HCT116 (cell line): ENCODE measurements around the gene MAP1LC3B. TPM values are rescaled to one million over a fixed set of nuclear protein-coding genes. Genes with fewer than 3 reads are reported as not detected.

Experiments
- ATAC-seq: fragments of 200-7000 bp; cut with Tn5 transposase; 2 replicates; pipeline ENCODE4 v1.9.1; 2020; ENCODE audit warnings: mild to moderate bottlenecking, moderate library complexity
- BruUV-seq: library from RNA; stranded (reverse); fragments of 400-500 nt; replicated peaks from 2 replicates; lab custom pipeline; 2021; lab: Mats Ljungman, UMichigan
- CTCF ChIA-PET: fragments of 300-600 bp; sonication (Branson Sonifier 250); formaldehyde crosslinking; loops from one replicate; lab custom pipeline; 2021; ENCODE audit warnings: antibody characterized with exemption; lab: Charles Lee
- POLR2A ChIA-PET: fragments of 300-600, 350-600 bp; sonication (Branson Sonifier 250); formaldehyde crosslinking; loops from one replicate; lab custom pipeline; 2021; ENCODE audit warnings: antibody characterized with exemption; lab: Charles Lee
- RAD21 ChIA-PET, 2 experiments: fragments of 300-600 bp; sonication (Branson Sonifier 250); formaldehyde crosslinking; loops; one replicate each; lab custom pipeline; 2023; ENCODE audit warnings: low total read pairs in 2 of 2; ENCODE audit not compliant: uncharacterized antibody in 2 of 2, unreplicated experiment in 2 of 2, low non-redundant PET in 1 of 2; lab: Charles Lee
- DNase-seq: peaks from one replicate; pipeline ENCODE4 v3.0.0-alpha.2; 2010; ENCODE audit warnings: low read depth, low spot score
- H2AFZ ChIP-seq: fragments of 200-600 bp; shearing (Covaris generic), sonication (generic); 2 replicates; pipeline ENCODE4 v1.6.1; 2017; ENCODE audit warnings: low read depth, mixed run types, mixed read lengths, antibody characterized with exemption, low read length; ENCODE audit not compliant: poor library complexity, severe bottlenecking
- H3K27ac ChIP-seq: 2 replicates; pipeline ENCODE4 v1.5.1; 2012; ENCODE audit warnings: low read depth, low read length
- H3K27me3 ChIP-seq: fragments of 200-600 bp; sonication (generic); 2 replicates; pipeline ENCODE4 v1.6.1; 2016; ENCODE audit warnings: mixed run types, low read length, mixed read lengths; ENCODE audit not compliant: insufficient read depth
- H3K36me3 ChIP-seq, 2 experiments: fragments of 200-500 bp in 1 of 2; fragments of 200-600 bp in 1 of 2; sonication (Bioruptor generic) in 1 of 2; sonication (generic) in 1 of 2; 2 replicates each; pipeline versions ENCODE4 v1.5.1 to v1.6.1; 2014 to 2016; ENCODE audit warnings: low read length in 2 of 2, inconsistent platforms in 1 of 2, mixed read lengths in 1 of 2, mixed run types in 1 of 2; ENCODE audit not compliant: insufficient read depth in 2 of 2, control insufficient read depth in 1 of 2
- H3K4me1 ChIP-seq, 2 experiments: fragments of 200-600 bp in 1 of 2; sonication (generic) in 1 of 2; 2 replicates each; pipeline versions ENCODE4 v1.5.1 to v1.6.1; 2012 to 2017; ENCODE audit warnings: low read length in 2 of 2, inconsistent platforms in 1 of 2, mild to moderate bottlenecking in 1 of 2, mixed read lengths in 1 of 2, mixed run types in 1 of 2, moderate library complexity in 1 of 2; ENCODE audit not compliant: insufficient read depth in 2 of 2, control insufficient read depth in 1 of 2
- H3K4me2 ChIP-seq: fragments of 200-600 bp; sonication (generic); 2 replicates; pipeline ENCODE4 v1.6.1; 2017; ENCODE audit warnings: mixed run types, low read length, mixed read lengths
- H3K4me3 ChIP-seq, 2 experiments: fragments of 200-600 bp in 1 of 2; sonication (generic) in 1 of 2; replicated peaks in 1 of 2; 2 replicates each; pipeline ENCODE4 v1.5.1; 2011 to 2016; ENCODE audit warnings: low read length in 2 of 2, control low read depth in 1 of 2, low read depth in 1 of 2, mild to moderate bottlenecking in 1 of 2, mixed read lengths in 1 of 2, mixed run types in 1 of 2
- H3K79me2 ChIP-seq: fragments of 200-600 bp; sonication (generic); 2 replicates; pipeline ENCODE4 v1.6.1; 2017; ENCODE audit warnings: mild to moderate bottlenecking, mixed run types, low read length, moderate library complexity, mixed read lengths; ENCODE audit not compliant: insufficient read depth
- H3K9ac ChIP-seq: fragments of 200-600 bp; sonication (generic); 2 replicates; pipeline ENCODE4 v1.6.1; 2016; ENCODE audit warnings: low read length, mixed read lengths
- H3K9me2 ChIP-seq: fragments of 200-600 bp; sonication (generic), shearing (Covaris generic); 2 replicates; pipeline ENCODE4 v1.6.1; 2017; ENCODE audit warnings: mixed run types, mild to moderate bottlenecking, moderate library complexity; ENCODE audit not compliant: insufficient read depth
- H3K9me3 ChIP-seq, 2 experiments: fragments of 200-500 bp in 1 of 2; fragments of 200-600 bp in 1 of 2; sonication (Bioruptor generic) in 1 of 2; sonication (generic) in 1 of 2; 2 replicates each; pipeline ENCODE4 v1.6.1; 2014 to 2017; ENCODE audit warnings: low read length in 2 of 2, mixed read lengths in 2 of 2, inconsistent platforms in 1 of 2, low read depth in 1 of 2, mild to moderate bottlenecking in 1 of 2, mixed run types in 1 of 2, moderate library complexity in 1 of 2; ENCODE audit not compliant: control insufficient read depth in 1 of 2, insufficient read depth in 1 of 2
- H4K20me1 ChIP-seq: fragments of 200-600 bp; sonication (generic), shearing (Covaris generic); 2 replicates; pipeline ENCODE4 v1.6.1; 2017; ENCODE audit warnings: mixed run types, mild to moderate bottlenecking, moderate library complexity; ENCODE audit not compliant: insufficient read depth
- CBX3 ChIP-seq: IDR thresholded peaks from 2 replicates; pipeline ENCODE4 v1.6.1; 2012; ENCODE audit warnings: low read depth
- CEBPB ChIP-seq: IDR thresholded peaks from 2 replicates; pipeline ENCODE4 v1.6.1; 2012; ENCODE audit warnings: low read depth
- EGR1 ChIP-seq: IDR thresholded peaks from 2 replicates; pipeline ENCODE4 v1.6.1; 2012; ENCODE audit warnings: low read depth
- ELF1 ChIP-seq: IDR thresholded peaks from 2 replicates; pipeline ENCODE4 v1.6.1; 2012; ENCODE audit warnings: low read depth, borderline replicate concordance
- EZH2 ChIP-seq: fragments of 200-600 bp; sonication (generic); IDR thresholded peaks from 2 replicates; pipeline ENCODE4 v1.6.1; 2017; ENCODE audit warnings: antibody characterized with exemption, mixed run types
- EZH2phosphoT487 ChIP-seq: fragments of 200-600 bp; IDR thresholded peaks from 2 replicates; pipeline ENCODE4 v1.6.1; 2018; ENCODE audit warnings: antibody characterized with exemption, borderline replicate concordance
- JUND ChIP-seq: IDR thresholded peaks from 2 replicates; pipeline ENCODE4 v1.6.1; 2012
- POLR2A ChIP-seq: IDR thresholded peaks from 2 replicates; pipeline ENCODE4 v1.7.0; 2011; ENCODE audit warnings: borderline replicate concordance; ENCODE audit not compliant: insufficient read depth, insufficient read length; ENCODE audit errors: extremely low read depth
- RAD21 ChIP-seq: IDR thresholded peaks from 2 replicates; pipeline ENCODE4 v1.6.1; 2012; ENCODE audit warnings: low read depth, mild to moderate bottlenecking
- SP1 ChIP-seq: IDR thresholded peaks from 2 replicates; pipeline ENCODE4 v1.6.1; 2012; ENCODE audit warnings: low read depth
- TCF7L2 ChIP-seq: IDR thresholded peaks from 2 replicates; pipeline ENCODE4 v1.7.0; 2011; ENCODE audit warnings: borderline replicate concordance, inconsistent platforms; ENCODE audit not compliant: insufficient read depth, insufficient read length; ENCODE audit errors: extremely low read depth
- YY1 ChIP-seq: IDR thresholded peaks from 2 replicates; pipeline ENCODE4 v1.6.1; 2011; ENCODE audit warnings: low read length, low read depth, moderate library complexity, mild to moderate bottlenecking; ENCODE audit not compliant: insufficient replicate concordance; ENCODE audit errors: extremely low read depth
- ZNF274 ChIP-seq: fragments of 200-500 bp; sonication (Bioruptor generic); IDR thresholded peaks from 2 replicates; pipeline ENCODE4 v1.6.1; 2014; ENCODE audit warnings: mild to moderate bottlenecking, low read depth, low read length, inconsistent platforms
- intact Hi-C: fragments of 100-400 bp; cut with micrococcal nuclease; formaldehyde crosslinking; loops from 2 replicates; pipeline ENCODE4 v1.10.0; 2022
- total RNA-seq: library from RNA; stranded (reverse); gene quantifications from one replicate; pipeline ENCODE4 v1.2.1, GENCODE V29; 2021; ENCODE audit not compliant: unreplicated experiment
- TF ChIP-seq, protein P1 (sequence below): IDR thresholded peaks from 2 replicates; pipeline ENCODE4 v1.6.1; 2012
- TF ChIP-seq, protein P2 (sequence below): IDR thresholded peaks from 2 replicates; pipeline ENCODE4 v1.6.1; 2012
- TF ChIP-seq, protein P3 (sequence below), 3 experiments: fragments of 200-600 bp in 1 of 3; sonication (generic) in 1 of 3; IDR thresholded peaks in 2 of 3; conservative IDR thresholded peaks in 1 of 3; 2 replicates each; pipeline ENCODE4 v1.5.1; 2012 to 2017; ENCODE audit warnings: low read depth in 2 of 3, low read length in 2 of 3, antibody characterized with exemption in 1 of 3, borderline replicate concordance in 1 of 3, control low read depth in 1 of 3, mild to moderate bottlenecking in 1 of 3, mixed read lengths in 1 of 3, mixed run types in 1 of 3, moderate library complexity in 1 of 3; ENCODE audit not compliant: insufficient read depth in 1 of 3
- TF ChIP-seq, protein P4 (sequence below): IDR thresholded peaks from 2 replicates; pipeline ENCODE4 v1.6.1; 2012; ENCODE audit warnings: low read depth
- TF ChIP-seq, protein P5 (sequence below): IDR thresholded peaks from 2 replicates; pipeline ENCODE4 v1.6.1; 2011; ENCODE audit warnings: mild to moderate bottlenecking, low read length, moderate library complexity; ENCODE audit not compliant: insufficient replicate concordance; ENCODE audit errors: extremely low read depth

Gene MAP1LC3B
- total RNA-seq, 1 experiment from 2014 or later = 93.8 TPM

DNA sequence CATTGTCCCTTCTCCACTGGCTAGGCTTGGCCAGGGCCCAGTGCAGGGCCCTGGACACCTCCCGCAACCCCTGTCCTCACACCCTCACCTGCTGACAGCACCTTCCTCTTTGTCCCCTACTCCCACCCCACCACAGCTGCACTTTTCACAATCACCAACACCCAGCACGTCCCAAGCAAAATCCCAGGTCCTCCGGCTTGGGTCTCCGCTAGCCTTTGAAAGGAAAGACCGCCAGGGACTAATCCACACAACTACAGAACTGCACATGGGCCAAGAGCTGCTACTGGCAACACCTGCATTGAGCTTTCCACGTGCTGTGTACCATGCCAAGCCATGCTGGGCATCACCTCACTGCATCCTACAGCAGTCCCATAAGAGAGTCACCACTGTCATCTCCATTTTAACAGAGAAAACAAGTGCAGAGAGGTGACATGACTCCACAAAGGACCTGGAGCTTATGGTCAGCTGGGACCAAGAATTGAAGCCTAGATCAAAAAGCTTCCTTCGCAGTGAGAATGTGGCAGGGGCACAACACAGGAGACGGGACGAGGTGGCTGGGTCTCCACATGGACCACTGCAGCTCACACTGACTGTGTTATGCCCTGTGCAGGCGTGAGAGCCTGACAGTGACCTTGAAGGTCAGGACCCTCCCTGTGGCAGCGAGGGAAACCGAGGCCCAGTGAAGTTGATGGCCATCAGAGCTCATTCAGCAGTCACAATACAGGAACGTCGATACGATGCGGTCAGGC is 31.1 kb upstream of the MAP1LC3B start:
- H3K9me2 ChIP-seq = no peaks in the 10 kb centered on the region
- ChIA-PET CTCF (no interaction called here), POLR2A (no interaction called here), RAD21 (interaction anchor here in 1 of 2 experiments (0.6 kb wide), 1 partner anchor 28 kb away, joined by 3 read pairs; no protein-coding TSS in a partner anchor)
- peaks cover 0 to 2% of the 10 kb centered on the region in 2 experiments; a peak in 1 of 4 replicates for H3K4me1 ChIP-seq
- no peak overlapping the region for H3K27ac ChIP-seq
- no peak overlapping the region for H3K9ac ChIP-seq
- peaks cover 17 to 50% of the 10 kb centered on the region in 2 experiments; a peak in 3 of 4 replicates for H3K36me3 ChIP-seq
- H3K4me3 ChIP-seq = no peak overlapping the region
- H2AFZ ChIP-seq = no peak overlapping the region
- ATAC-seq = no peak
- no peak overlapping the region for H3K4me2 ChIP-seq
- peaks cover 55% of the 10 kb centered on the region for H3K79me2 ChIP-seq
- H3K27me3 ChIP-seq = no peaks in the 10 kb centered on the region
- intact Hi-C loops = no loop called here
- DNase-seq = no peak
- no peak for TF ChIP-seq EZH2
- TF ChIP-seq, protein P1, sequence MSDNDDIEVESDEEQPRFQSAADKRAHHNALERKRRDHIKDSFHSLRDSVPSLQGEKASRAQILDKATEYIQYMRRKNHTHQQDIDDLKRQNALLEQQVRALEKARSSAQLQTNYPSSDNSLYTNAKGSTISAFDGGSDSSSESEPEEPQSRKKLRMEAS = no peak
- no peak for TF ChIP-seq POLR2A
- TF ChIP-seq CBX3 = no peak
- TF ChIP-seq, protein P2, sequence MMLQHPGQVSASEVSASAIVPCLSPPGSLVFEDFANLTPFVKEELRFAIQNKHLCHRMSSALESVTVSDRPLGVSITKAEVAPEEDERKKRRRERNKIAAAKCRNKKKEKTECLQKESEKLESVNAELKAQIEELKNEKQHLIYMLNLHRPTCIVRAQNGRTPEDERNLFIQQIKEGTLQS = no peak
- TF ChIP-seq YY1 = no peak
- TF ChIP-seq JUND = no peak
- no peak for TF ChIP-seq CEBPB
- TF ChIP-seq, protein P3, sequence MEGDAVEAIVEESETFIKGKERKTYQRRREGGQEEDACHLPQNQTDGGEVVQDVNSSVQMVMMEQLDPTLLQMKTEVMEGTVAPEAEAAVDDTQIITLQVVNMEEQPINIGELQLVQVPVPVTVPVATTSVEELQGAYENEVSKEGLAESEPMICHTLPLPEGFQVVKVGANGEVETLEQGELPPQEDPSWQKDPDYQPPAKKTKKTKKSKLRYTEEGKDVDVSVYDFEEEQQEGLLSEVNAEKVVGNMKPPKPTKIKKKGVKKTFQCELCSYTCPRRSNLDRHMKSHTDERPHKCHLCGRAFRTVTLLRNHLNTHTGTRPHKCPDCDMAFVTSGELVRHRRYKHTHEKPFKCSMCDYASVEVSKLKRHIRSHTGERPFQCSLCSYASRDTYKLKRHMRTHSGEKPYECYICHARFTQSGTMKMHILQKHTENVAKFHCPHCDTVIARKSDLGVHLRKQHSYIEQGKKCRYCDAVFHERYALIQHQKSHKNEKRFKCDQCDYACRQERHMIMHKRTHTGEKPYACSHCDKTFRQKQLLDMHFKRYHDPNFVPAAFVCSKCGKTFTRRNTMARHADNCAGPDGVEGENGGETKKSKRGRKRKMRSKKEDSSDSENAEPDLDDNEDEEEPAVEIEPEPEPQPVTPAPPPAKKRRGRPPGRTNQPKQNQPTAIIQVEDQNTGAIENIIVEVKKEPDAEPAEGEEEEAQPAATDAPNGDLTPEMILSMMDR (IDR thresholded peaks at IDR 0.05 in 2 of 3, conservative IDR thresholded peaks at IDR 0.05 in 1 of 3; ENCODE audit: borderline replicate concordance in 1 of 3, insufficient read depth in 1 of 3, low read depth in 2 of 3, low read length in 2 of 3) = no peak
- TF ChIP-seq, protein P4, sequence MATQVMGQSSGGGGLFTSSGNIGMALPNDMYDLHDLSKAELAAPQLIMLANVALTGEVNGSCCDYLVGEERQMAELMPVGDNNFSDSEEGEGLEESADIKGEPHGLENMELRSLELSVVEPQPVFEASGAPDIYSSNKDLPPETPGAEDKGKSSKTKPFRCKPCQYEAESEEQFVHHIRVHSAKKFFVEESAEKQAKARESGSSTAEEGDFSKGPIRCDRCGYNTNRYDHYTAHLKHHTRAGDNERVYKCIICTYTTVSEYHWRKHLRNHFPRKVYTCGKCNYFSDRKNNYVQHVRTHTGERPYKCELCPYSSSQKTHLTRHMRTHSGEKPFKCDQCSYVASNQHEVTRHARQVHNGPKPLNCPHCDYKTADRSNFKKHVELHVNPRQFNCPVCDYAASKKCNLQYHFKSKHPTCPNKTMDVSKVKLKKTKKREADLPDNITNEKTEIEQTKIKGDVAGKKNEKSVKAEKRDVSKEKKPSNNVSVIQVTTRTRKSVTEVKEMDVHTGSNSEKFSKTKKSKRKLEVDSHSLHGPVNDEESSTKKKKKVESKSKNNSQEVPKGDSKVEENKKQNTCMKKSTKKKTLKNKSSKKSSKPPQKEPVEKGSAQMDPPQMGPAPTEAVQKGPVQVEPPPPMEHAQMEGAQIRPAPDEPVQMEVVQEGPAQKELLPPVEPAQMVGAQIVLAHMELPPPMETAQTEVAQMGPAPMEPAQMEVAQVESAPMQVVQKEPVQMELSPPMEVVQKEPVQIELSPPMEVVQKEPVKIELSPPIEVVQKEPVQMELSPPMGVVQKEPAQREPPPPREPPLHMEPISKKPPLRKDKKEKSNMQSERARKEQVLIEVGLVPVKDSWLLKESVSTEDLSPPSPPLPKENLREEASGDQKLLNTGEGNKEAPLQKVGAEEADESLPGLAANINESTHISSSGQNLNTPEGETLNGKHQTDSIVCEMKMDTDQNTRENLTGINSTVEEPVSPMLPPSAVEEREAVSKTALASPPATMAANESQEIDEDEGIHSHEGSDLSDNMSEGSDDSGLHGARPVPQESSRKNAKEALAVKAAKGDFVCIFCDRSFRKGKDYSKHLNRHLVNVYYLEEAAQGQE = no peak
- TF ChIP-seq EGR1 = no peak
- no peak for TF ChIP-seq ZNF274
- TF ChIP-seq RAD21 = no peak
- TF ChIP-seq SP1 = no peak
- TF ChIP-seq, protein P5, sequence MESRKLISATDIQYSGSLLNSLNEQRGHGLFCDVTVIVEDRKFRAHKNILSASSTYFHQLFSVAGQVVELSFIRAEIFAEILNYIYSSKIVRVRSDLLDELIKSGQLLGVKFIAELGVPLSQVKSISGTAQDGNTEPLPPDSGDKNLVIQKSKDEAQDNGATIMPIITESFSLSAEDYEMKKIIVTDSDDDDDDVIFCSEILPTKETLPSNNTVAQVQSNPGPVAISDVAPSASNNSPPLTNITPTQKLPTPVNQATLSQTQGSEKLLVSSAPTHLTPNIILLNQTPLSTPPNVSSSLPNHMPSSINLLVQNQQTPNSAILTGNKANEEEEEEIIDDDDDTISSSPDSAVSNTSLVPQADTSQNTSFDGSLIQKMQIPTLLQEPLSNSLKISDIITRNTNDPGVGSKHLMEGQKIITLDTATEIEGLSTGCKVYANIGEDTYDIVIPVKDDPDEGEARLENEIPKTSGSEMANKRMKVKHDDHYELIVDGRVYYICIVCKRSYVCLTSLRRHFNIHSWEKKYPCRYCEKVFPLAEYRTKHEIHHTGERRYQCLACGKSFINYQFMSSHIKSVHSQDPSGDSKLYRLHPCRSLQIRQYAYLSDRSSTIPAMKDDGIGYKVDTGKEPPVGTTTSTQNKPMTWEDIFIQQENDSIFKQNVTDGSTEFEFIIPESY = no peak
- TF ChIP-seq ELF1 = no peak
- no peak for TF ChIP-seq TCF7L2
- TF ChIP-seq EZH2phosphoT487 = no peak
- peaks cover 7% of the 10 kb centered on the region; the same call in 1 of the 2 replicates for H4K20me1 ChIP-seq
- no TSS peak for BruUV-seq
- H3K9me3 ChIP-seq = no peaks in the 10 kb centered on the region
